ENCODE results near the gene CX3CL1. TPM values are rescaled to one million over a fixed set of nuclear protein-coding genes. Genes with fewer than 3 reads are reported as not detected.

CX3CL1 gene
- total and polyA plus RNA-seq, 2 of the 13 experiments (the other 11 are each of a cell fraction or from before 2014, with no cell fraction given) = 57.3 to 60.8 TPM

GRCh38 chr16:57373117-57373947 is 1.0 kb downstream of the CX3CL1 start (continued):
- peak; percentile 80; the same call in 1 of the 2 replicates for TF ChIP-seq PRDM10 (CRISPR knock-in tag; IDR thresholded peaks at IDR 0.05; ENCODE audit: low read depth)
- TF ChIP-seq YY1 (IDR thresholded peaks at IDR 0.05; ENCODE audit: insufficient read depth, insufficient replicate concordance, low read depth, low read length) = no peak
- TF ChIP-seq NBN (conservative IDR thresholded peaks at IDR 0.05) = no peak
- no peak for TF ChIP-seq ATF5 (CRISPR knock-in tag; IDR thresholded peaks at IDR 0.05; ENCODE audit: low read depth)
- no peak for TF ChIP-seq ZNF776 (CRISPR knock-in tag; IDR thresholded peaks at IDR 0.05)
- no peak; the same call in 1 of the 2 replicates for TF ChIP-seq KDM6A (CRISPR knock-in tag; IDR thresholded peaks at IDR 0.05; ENCODE audit: low read depth)
- TF ChIP-seq KDM5A (IDR thresholded peaks at IDR 0.05; ENCODE audit: borderline replicate concordance, low read length) = no peak
- TF ChIP-seq, protein P1, sequence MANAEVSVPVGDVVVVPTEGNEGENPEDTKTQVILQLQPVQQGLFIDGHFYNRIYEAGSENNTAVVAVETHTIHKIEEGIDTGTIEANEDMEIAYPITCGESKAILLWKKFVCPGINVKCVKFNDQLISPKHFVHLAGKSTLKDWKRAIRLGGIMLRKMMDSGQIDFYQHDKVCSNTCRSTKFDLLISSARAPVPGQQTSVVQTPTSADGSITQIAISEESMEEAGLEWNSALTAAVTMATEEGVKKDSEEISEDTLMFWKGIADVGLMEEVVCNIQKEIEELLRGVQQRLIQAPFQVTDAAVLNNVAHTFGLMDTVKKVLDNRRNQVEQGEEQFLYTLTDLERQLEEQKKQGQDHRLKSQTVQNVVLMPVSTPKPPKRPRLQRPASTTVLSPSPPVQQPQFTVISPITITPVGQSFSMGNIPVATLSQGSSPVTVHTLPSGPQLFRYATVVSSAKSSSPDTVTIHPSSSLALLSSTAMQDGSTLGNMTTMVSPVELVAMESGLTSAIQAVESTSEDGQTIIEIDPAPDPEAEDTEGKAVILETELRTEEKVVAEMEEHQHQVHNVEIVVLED (CRISPR knock-in tag; IDR thresholded peaks at IDR 0.05; ENCODE audit: borderline replicate concordance) = 0 out of 2 replicates have a peak, but pooled peaks have one; percentile 6
- no peak for TF ChIP-seq ZHX1 (CRISPR knock-in tag; IDR thresholded peaks at IDR 0.05; ENCODE audit: low read depth)
- TF ChIP-seq SUZ12 (IDR thresholded peaks at IDR 0.05; ENCODE audit: low read depth, low read length) = no peak
- TF ChIP-seq GFI1 (CRISPR knock-in tag; IDR thresholded peaks at IDR 0.05; ENCODE audit: borderline replicate concordance) = 0 out of 2 replicates have a peak, but pooled peaks have one; percentile 49
- TF ChIP-seq ZNF414 (CRISPR knock-in tag; IDR thresholded peaks at IDR 0.05) = peak; percentile 92; the same call in 1 of the 2 replicates
- 0 out of 2 replicates have a peak, but pooled peaks have one; percentile 62 for TF ChIP-seq PAF1 (CRISPR knock-in tag; IDR thresholded peaks at IDR 0.05)
- TF ChIP-seq MAF1 (CRISPR knock-in tag; IDR thresholded peaks at IDR 0.05; ENCODE audit: borderline replicate concordance) = no peak; the same call in 1 of the 2 replicates
- TF ChIP-seq RBM39 (IDR thresholded peaks at IDR 0.05; ENCODE audit: low read depth, low read length, poor library complexity, severe bottlenecking) = no peak
- TF ChIP-seq ZNF362 (CRISPR knock-in tag; IDR thresholded peaks at IDR 0.05; ENCODE audit: borderline replicate concordance) = no peak
- TF ChIP-seq ZNF652 (CRISPR knock-in tag; IDR thresholded peaks at IDR 0.05; ENCODE audit: borderline replicate concordance, low read depth) = no peak

Measured in HepG2 (cell line).